GM18520 (cell line): Measurements from ENCODE around the gene RAB31.

Source experiments
- ATAC-seq: cut with Tn5 transposase; IDR thresholded peaks from one replicate; pipeline ENCODE4 v1.9.1; 2021; ENCODE audit not compliant: unreplicated experiment

Gene RAB31

DNA sequence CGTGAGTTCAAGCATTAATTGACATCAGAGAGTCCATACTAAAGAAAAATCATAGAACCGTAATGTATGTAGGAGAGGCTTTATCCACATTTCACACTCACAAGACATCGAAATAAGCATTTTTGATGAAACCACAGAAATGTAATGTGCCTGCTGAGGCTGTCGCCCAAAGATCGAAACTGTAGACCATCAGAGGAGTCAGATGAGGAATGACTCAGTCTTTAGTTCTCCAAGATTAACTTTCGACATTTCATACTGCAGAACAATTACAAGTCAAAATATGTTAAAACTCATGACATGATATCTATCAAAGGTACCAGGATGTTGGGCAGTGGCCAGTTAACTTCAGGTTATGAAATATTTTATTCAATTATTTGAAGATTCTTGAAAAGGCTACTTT is 79.6 kb downstream of the RAB31 start:
- no peak for ATAC-seq

DNA sequence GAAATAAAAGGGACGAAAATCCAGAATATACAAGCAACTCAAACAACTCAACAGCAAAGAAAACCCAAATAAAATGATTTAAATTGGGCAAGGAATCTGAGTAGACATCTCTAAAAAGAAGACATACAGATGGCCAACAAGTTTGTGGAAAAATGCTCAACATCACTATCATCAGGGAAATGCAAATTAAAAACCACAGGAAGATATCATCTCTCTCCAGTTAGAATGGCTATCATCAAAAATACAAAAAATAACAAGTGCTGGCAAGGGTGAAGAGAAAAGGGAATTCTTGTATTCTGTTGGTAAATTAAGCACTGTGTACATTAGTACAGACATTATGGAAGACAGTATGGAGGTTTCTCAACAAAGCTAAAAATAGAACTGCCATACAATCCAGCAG is 80.0 kb downstream of the RAB31 start:
- ATAC-seq, result no peak

DNA sequence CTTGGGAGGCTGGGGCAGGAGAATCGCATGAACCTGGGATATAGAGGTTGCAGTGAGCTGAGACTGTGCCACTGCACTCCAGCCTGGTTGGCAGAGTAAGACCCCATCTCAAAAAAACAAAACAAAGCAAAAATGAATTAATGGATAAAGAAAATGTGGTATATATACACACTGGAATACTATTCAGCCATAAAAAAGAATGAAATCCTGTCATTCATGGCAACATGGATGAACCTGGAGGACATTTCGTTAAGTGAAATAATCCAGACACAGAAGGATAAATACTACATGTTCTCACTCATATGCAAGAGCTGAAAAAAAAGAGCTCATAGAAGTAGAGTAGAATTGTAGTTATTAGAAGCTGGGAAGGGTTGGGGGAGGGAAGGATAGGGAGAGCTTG is 80.8 kb downstream of the RAB31 start:
- no peak for ATAC-seq

DNA sequence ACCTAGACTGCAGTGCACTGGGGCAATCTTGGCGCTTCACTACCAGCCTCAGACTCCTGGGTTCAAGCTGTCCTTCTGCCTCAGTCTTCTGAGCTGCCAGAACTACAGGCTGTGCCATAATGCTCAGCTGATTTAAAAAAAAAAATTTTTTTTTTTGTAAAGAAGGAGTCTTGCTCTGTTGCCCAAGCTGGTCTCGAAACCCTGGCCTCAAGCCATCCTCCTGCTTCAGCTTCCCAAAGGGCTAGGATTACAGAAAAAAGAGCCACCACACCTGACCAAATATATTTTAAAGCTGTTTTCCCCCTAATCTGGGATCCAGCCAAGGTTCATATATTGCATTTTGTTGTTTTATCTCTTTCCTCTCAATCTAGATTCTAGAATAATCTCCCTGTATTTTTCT is 82.2 kb downstream of the RAB31 start:
- no peak for ATAC-seq

DNA sequence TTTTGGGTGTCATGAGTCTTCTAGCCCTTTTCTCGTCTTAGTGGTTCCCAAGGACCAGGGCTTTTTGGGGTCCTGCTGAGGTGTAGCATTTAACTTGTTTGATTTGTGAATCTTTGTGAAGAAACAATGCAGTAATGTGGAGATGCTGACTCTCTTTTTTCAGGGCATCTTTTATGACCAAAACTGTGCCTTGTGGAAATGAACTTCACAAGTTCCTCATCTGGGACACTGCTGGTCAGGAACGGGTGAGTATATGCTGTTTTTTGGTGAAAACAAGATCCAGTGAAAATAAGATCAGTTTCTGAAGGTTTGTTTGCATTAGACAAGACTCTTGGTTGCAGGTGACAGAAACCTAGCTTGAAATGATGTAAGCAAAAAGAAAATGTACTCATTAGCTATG is 83.9 kb downstream of the RAB31 start:
- no peak for ATAC-seq

DNA sequence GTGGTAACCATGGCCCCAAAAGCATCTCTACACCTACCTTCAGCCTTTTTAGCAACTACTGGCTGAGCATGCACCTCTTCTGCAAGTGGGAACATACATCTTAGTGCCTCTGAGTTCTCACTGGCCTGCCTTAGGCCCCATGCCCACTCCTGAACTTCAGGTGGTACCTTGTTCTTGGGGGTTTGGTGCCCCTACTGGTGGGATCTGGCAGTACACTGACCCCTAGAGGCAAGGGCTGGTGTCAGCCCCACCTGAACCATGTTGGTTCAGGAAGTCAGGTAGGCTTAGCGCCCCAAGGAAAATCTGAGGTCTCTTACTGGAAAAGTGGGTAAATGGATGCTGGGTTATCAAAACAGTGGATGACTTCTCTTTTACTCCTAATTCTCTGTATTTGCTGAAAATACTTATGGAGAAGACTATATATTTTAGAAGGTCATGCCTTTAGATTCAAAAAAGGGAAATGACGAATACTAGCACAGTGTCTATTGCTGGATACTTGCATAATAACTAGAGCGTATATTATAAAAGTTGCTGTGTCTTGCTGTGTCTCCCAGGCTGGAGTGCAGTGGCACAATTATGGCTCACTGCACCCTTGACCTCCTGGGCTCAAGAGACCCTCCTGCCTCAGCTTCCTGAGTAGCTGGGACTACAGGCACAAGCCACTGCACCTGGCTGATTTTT is 84.6 kb downstream of the RAB31 start:
- ATAC-seq, result no peak

DNA sequence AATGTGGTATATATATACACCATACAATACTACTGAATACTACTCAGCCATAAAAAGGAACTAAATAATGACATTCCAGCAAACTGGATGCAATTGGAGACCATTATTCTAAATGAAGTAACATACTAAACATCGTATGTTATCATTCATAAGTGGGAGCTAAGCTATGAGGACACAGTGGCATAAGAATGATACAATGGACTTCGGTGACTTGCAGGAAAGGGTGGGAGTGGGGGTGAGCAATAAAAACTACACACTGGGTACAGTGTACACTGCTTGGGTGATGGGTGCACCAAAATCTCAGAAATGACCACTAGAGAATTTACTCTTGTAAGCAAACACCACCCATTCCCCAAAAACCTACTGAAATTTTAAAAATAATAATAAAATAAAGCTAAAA is 87.9 kb downstream of the RAB31 start:
- ATAC-seq, result no peak

DNA sequence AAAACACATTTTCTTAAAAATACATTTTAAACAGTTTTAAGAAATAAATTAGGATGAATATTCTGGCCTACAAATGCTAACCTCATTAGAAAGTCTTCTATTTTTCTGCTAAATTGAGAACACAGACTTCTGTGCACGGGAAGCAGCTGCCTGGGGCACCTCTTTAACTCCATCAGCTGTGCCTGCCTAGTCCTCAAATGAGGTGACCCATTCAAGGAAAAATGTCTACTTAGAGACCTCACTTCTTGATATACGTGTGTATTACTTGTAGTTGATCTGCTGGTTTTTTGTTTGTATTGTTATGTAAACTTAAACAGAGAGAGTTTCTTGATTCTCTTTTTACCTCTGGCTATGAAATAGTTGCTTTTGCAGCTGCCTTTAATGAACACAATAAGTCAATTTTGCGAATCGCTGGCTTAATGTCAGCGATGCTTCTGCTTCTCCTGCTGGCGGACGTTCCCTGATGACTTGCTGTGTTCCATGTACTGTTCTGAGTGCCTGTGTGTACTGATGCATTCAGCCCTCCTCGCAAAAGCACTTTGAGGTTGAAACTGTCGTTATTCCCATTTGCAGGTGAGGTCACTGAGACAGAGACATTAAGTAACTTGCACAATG is 88.9 kb downstream of the RAB31 start:
- no peak for ATAC-seq

DNA sequence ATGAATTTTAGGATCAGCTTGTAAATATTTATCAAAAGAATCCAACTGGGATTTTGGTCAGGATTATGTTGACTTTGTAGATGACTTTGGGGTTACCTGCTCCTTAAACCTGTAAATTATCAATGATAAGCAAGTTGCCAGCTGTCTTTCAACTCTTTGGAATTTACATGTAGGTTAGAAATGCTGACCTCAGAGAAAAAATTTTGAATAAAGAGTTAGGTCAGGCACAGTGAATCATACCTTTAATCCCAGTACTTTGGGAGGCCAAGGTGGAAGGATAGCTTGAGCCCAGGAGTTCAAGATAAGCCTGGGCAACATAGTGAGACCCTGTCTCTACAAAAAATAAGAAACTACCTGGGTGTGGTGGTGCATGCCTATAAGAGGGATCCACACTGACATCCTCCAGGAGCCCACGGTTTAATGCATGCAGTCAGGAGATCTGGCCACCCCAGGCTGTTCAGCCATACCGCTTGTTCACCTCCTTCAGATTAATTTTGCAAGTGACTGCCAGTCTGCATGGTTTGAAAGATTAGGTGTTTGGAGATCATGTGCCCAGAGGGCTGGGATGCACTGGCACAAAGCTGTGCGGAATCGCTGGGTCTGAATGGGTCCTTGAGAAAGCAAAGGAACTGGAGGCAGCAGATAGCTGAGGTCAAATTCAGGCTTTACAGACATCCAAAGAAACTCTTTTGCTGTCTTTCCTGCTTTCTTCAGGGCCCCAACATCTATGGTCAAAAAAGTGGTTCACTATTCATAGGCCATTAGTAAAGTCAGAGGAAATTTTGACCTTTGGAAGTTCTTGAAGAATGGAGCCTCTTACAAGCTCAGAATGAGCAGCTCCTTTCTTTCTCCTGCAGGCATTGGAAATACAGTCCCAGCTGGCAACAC is 94.3 kb downstream of the RAB31 start:
- no peak for ATAC-seq

DNA sequence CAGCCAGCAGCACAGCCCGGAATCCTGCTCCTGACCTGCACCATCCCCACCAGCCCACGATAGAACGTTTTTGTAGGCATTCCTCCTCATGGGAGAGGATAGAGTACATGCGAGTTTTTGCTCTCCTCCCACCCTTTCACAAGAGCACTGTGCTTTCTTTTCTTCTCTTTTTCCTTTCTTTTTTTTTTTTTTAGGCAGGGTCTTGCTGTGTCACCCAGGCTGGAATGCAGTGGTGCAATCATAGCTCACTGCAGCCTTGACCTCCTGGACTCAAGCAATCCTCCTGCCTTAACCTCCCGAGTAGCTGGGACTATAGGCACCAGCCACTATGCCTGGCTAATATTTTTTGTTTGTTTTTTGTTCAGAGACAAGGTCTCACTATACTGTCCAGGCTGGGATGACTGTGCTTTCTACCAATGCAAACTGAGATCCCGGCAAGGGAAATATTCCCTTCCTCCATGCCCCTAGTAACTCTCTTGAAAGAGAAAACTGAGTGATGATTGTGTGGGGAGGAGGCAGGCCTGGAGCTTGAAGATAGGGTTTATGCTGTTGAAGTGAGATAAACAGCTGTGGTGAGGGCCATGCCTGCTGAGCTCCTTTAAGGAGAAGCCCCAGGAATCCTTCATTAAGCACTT is 95.1 kb downstream of the RAB31 start:
- ATAC-seq, result no peak

DNA sequence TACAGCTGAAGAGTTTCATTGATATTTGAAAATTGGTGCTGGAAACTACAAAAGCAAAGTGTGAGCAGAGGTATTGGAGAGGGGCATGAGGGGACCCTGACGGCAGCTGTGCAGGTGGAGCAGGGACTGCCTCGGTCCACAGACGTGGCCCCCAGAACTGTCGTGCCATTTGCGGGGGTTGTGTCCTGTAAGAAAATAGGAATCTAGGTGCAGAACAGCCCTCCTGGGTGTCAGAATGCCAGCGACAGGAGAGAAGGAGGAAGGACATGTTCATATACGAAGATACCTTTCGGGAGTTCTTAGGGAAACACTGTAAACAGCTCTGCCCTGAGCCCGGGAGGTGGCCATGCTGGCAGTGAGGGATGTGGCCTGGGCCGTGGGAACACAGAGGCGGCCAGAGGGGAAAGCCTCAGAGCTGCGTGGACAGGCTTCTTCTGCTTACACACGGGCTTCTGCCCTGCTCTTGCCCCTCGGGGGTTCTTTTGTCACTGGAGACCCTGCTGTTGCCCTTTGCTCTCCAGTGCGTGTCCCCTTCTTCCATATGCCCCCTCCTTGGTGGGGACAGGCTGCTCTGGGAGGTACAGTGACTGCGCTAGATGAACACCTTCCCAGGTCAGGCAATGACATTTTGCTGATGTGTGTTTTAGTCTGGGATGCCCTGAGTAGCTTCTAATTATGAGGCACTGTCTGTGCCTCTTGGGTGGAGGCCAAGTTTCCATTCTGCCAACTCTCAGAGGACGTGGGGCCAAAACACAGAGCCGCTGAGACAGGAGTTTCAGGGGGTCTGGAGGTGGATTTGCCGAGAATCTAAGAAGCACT is 95.8 kb downstream of the RAB31 start:
- no peak for ATAC-seq

DNA sequence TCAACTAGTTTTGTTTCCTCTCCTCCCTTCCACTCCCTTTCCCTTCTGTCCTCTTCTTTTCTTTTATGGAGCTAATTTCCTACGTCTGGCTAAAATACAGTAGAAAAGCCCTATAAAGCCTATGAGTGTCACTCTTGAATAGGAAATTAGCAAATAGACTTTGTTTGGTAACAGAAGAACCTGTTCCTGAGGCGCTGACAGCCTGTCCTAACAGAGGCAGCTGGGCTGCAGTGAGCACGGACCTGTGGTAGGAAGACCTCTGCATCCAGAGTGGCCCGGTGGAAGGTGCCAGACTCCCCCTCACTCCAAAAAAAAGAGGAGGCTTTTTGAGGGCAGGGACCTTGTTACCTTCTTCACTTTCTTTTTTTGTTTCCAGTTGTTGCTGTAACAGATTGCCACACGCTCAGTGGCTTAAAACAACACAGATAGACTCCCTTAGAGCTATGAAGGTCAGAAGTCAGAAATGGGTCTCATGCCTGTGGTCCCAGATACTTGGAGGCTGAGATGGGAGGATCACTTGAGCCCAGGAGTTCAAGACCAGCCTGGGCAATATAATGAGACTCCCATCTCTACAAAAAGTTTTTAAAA is 96.5 kb downstream of the RAB31 start:
- no peak for ATAC-seq

DNA sequence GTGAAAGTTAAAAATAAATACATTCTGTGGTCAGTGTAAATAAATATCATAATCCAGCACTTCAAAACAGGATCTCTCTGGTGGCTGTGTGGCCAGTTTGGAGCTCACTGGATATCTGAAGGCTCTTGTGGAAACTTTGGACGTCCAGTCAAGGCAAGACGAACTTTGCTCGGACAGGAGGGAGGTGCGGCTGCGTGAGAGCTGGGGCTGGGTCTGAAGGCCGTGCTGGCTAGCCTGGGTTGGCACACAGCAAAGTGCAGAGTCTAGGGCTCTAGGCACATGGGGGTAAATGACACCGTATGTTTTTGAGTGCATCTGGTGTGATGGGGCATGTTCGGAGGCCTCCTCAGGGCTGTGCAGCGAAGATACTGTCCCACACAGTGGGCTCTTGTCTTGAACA is 98.8 kb downstream of the RAB31 start:
- ATAC-seq, result no peak

DNA sequence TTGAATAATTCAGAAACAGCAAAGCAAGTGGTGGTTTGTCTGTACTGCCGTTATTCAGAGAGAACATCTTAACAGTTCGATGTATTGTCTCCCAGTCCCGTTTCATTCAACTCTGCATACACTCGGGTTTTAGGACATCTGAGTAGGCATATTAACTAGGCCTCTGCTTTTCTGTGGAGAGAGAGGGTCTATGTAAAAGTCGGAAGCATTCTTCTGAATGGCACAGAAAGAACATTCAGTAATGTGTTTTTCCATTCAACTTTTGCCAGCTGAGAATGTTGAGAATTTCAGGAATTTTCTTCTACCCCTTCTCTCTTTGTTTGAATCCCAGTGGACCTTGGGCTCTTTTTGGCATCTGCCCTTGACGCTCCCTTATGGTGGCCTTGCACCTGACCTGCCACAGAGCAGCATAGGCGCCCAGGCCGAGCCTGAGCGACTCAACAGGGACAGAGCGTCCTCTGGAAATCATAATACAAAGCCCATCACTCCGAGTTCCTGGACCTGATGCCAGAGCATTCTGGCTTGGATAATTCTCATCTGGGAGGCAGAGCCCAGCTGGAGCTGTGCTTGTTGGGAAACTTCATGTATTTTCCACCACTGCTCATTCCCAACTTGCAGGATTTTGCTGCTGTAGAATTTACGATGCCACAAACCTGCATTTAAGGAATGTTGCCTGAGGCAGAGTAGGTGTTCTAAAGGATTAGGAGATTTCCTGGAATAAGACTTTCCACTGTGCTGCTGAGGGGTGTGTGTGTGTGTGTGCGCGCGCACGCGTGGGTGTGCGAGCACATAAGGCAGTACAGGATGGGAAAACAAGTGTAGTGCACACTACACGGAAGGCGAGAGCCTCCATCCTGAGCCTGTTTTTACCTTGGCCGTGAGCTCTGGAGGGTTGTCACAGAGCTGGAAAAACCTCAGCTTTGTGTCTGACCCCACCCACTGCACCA is 100.5 kb downstream of the RAB31 start:
- no peak for ATAC-seq

DNA sequence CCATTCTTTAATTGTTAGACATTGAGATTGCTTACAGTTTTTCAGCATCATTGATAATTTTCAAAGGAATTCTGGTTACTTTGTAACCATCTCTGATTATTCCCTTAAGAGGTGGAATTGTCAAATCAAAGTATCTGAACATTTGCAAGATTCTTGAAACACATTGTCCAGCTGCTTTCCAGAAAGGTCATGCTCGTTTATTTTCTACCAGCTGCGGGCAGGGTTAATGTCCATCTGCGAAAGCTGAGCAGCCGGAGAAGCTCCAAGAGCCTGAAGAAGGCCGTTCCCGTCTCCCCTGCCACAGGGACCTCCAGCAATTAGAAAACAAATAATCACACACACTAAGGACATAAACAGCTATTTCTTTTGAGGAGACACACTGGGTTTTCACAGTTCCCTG is 101.6 kb downstream of the RAB31 start:
- ATAC-seq, result no peak

DNA sequence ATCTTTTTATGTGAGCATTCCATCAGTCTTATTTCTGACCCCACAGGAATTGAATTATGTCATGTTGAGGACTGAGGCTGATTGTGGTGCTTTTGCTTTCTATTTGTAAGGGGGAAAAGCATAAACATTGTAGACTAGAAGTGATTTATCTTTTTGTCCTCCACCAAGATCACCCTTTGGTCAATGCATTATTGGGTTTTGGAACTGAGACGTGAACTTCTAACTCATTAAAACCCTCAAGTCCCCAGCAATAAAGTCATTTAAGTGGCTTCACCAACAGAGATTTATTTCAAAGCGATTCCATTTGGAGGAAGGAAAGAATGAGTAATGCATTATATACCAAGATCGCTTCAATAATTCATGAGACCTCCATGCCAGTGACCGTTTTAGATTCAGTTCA is 102.2 kb downstream of the RAB31 start:
- ATAC-seq, result no peak

DNA sequence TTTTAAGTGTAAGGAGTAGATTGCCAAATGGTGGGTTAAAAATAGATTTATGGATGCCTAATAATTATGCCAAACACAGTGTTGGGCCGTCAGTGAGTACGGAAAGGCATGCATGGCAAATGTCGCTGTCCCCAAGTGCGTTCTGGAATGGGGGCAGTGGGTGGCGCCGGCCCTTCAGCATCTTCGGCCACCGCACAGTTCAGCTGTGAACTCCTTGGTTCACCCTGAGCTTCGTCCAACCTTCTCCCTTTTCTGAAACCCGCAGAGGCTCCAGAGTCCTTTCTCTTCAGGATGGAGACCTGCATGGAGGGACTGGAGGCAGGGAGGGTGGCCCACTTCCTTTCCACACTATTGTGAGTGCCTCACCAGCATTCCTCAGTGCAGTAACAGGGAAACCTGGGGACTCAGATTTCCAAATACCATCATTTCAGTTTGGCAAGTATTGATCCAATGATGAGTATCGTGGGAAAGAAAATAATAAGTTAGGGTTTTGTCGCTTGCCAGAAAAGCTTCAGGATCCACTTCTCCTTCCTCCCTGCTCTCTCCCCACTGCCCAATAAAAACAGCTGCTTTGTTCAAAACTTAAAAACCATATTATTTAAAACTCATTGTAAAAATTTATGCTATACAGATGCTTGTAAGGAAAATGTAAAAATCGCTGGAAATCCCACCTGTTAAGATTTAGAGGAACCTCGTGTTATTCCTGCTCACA is 103.0 kb downstream of the RAB31 start:
- no peak for ATAC-seq

DNA sequence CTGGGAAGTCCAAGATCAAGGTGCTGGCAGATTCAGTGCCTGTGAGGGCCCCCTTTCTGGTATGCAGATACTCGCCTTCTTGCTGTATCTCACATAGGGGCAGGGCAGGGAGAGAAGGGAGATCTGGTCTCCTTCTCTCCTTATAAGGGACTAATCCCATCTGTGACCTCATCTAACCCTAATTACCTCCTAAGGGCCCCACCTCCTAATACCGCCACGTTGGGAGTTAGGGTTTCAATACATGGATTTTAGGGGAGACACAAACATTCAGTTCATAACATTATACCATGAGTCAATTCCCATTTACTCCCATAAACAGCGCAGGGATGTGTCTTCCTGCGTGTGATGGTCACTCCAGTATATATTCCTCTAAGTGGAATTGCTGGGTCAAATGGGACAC is 103.9 kb downstream of the RAB31 start:
- no peak for ATAC-seq

DNA sequence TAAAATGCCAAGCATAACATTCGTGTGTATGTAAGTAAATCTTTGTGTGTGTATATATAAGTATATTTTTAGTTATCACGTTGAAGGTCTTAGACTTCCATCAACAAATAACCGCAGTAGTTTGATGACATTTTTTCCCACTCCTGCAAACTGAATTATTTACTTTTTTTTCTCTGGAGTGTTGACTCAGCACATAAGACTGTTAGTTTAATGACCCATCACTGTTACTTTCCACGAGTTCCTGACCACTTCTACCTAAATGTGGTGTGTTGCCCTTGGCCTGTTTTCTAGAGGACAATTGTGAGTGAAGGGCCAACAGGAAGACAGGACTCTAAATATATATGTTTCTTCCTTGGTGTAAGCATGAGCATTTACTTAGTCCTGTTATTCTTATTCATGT is 106.3 kb downstream of the RAB31 start:
- no peak for ATAC-seq
